H1 (cell line): ENCODE measurements around the gene BBS5. TPM values are rescaled to one million over a fixed set of nuclear protein-coding genes. Genes with fewer than 3 reads are reported as not detected.

Experiments used
- CTCF ChIA-PET: fragments of 300-600 bp; sonication (Branson Sonifier 250); formaldehyde crosslinking; loops from one replicate; lab custom pipeline; 2021; ENCODE audit not compliant: partially characterized antibody; lab: Charles Lee
- POLR2A ChIA-PET: fragments of 300-600 bp; sonication (Branson Sonifier 250); formaldehyde crosslinking; loops from one replicate; lab custom pipeline; 2021; ENCODE audit warnings: inconsistent platforms; ENCODE audit not compliant: partially characterized antibody; lab: Charles Lee
- DNase-seq, 2 experiments: peaks; one replicate each; pipeline versions ENCODE4 v3.0.0 to v3.0.0-alpha.2; 2010 to 2022; ENCODE audit warnings: low spot score in 2 of 2, low read depth in 1 of 2, mixed read lengths in 1 of 2
- FAIRE-seq: peaks from 2 replicates; lab custom pipeline; 2011; peaks lifted over from hg19 to GRCh38; lab: Jason Lieb, UNC
- H2AFZ ChIP-seq: 2 replicates; pipeline ENCODE4 v1.8.1; 2012; ENCODE audit warnings: low read length, inconsistent platforms
- H2AK5ac ChIP-seq: 2 replicates; pipeline ENCODE4 v1.6.1; 2013; ENCODE audit warnings: low read depth, low read length
- H2BK120ac ChIP-seq: replicated peaks from 2 replicates; pipeline ENCODE3; 2013; ENCODE audit warnings: low read depth, low read length, inconsistent platforms
- H2BK12ac ChIP-seq: 2 replicates; pipeline ENCODE4 v1.6.1; 2013; ENCODE audit warnings: low read depth, low read length
- H2BK15ac ChIP-seq: 2 replicates; pipeline ENCODE4 v1.6.1; 2013; ENCODE audit warnings: low read length
- H2BK20ac ChIP-seq: 2 replicates; pipeline ENCODE4 v1.6.1; 2013; ENCODE audit warnings: low read length
- H2BK5ac ChIP-seq: 2 replicates; pipeline ENCODE4 v1.6.1; 2013; ENCODE audit warnings: low read depth, low read length
- H3K14ac ChIP-seq: 2 replicates; pipeline ENCODE4 v1.6.1; 2013; ENCODE audit warnings: inconsistent platforms; ENCODE audit not compliant: insufficient read length
- H3K18ac ChIP-seq: 2 replicates; pipeline ENCODE4 v1.6.1; 2013; ENCODE audit warnings: low read length; ENCODE audit errors: extremely low read depth
- H3K23ac ChIP-seq: 2 replicates; pipeline ENCODE4 v1.6.1; 2013; ENCODE audit warnings: inconsistent platforms; ENCODE audit not compliant: insufficient read length
- H3K23me2 ChIP-seq: 2 replicates; pipeline ENCODE4 v1.6.1; 2013; ENCODE audit warnings: low read depth, low read length
- H3K27ac ChIP-seq: 2 replicates; pipeline ENCODE4 v1.6.1; 2011; ENCODE audit warnings: low read depth, low read length, inconsistent platforms
- H3K27me3 ChIP-seq, 4 experiments: replicated peaks in 1 of 4; 1 replicate in 1 of 4; 2 replicates in 3 of 4; pipeline versions ENCODE4 v1.6.1 to v1.8.1; 2011 to 2013; ENCODE audit warnings: low read length in 3 of 4, mild to moderate bottlenecking in 3 of 4, inconsistent platforms in 2 of 4, mixed read lengths in 2 of 4, moderate library complexity in 1 of 4; ENCODE audit not compliant: control insufficient read depth in 3 of 4, insufficient read depth in 3 of 4; ENCODE audit errors: extremely low read depth in 1 of 4
- H3K36me3 ChIP-seq, 4 experiments: 2 replicates each; pipeline versions ENCODE4 v1.6.1 to v1.8.1; 2011 to 2013; ENCODE audit warnings: mild to moderate bottlenecking in 4 of 4, low read length in 3 of 4, moderate library complexity in 2 of 4, control low read depth in 1 of 4, inconsistent platforms in 1 of 4; ENCODE audit not compliant: insufficient read depth in 4 of 4, control insufficient read depth in 2 of 4
- H3K4ac ChIP-seq: replicated peaks from 2 replicates; pipeline ENCODE3; 2013; ENCODE audit warnings: low read length, low read depth, mixed read lengths, inconsistent platforms; ENCODE audit not compliant: insufficient read length
- H3K4me1 ChIP-seq, 4 experiments: replicated peaks in 1 of 4; 1 replicate in 1 of 4; 2 replicates in 3 of 4; pipeline versions ENCODE4 v1.6.1 to v1.8.1; 2011 to 2013; ENCODE audit warnings: low read length in 3 of 4, inconsistent platforms in 2 of 4, mixed read lengths in 1 of 4; ENCODE audit not compliant: insufficient read depth in 4 of 4, control insufficient read depth in 3 of 4
- H3K4me2 ChIP-seq, 2 experiments: 2 replicates each; pipeline versions ENCODE4 v1.6.1 to v1.8.1; 2011 to 2013; ENCODE audit warnings: low read depth in 2 of 2, low read length in 2 of 2, control low read depth in 1 of 2, inconsistent platforms in 1 of 2, mild to moderate bottlenecking in 1 of 2; ENCODE audit not compliant: insufficient read depth in 1 of 2
- H3K4me3 ChIP-seq, 4 experiments: fragments of 200-600, 300-600 bp in 1 of 4; sonication (generic), shearing (Covaris generic), sonication (Bioruptor Twin) in 1 of 4; 2 replicates each; pipeline versions ENCODE4 v1.5.1 to v1.8.1; 2011 to 2016; ENCODE audit warnings: low read length in 4 of 4, low read depth in 3 of 4, control low read depth in 2 of 4, inconsistent platforms in 2 of 4, mild to moderate bottlenecking in 2 of 4, mixed read lengths in 1 of 4, moderate library complexity in 1 of 4; ENCODE audit not compliant: insufficient read depth in 2 of 4; ENCODE audit errors: extremely low read depth in 1 of 4
- H3K56ac ChIP-seq: replicated peaks from 2 replicates; pipeline ENCODE3; 2013; ENCODE audit warnings: low read depth, mild to moderate bottlenecking, mixed read lengths, low read length, inconsistent platforms; ENCODE audit not compliant: insufficient read length
- H3K79me1 ChIP-seq: 2 replicates; pipeline ENCODE4 v1.6.1; 2013; ENCODE audit warnings: low read depth, low read length, control low read depth
- H3K79me2 ChIP-seq, 2 experiments: 2 replicates each; pipeline versions ENCODE4 v1.6.1 to v1.8.1; 2012 to 2013; ENCODE audit warnings: low read length in 2 of 2, mild to moderate bottlenecking in 2 of 2, inconsistent platforms in 1 of 2; ENCODE audit not compliant: insufficient read depth in 2 of 2, control insufficient read depth in 1 of 2
- H3K9ac ChIP-seq, 4 experiments: replicated peaks in 1 of 4; 1 replicate in 1 of 4; 2 replicates in 3 of 4; pipeline versions ENCODE4 v1.6.1 to v1.8.1; 2011 to 2013; ENCODE audit warnings: low read depth in 3 of 4, low read length in 3 of 4, control low read depth in 2 of 4, mild to moderate bottlenecking in 2 of 4, moderate library complexity in 2 of 4, inconsistent platforms in 1 of 4; ENCODE audit errors: extremely low read depth in 1 of 4
- H3K9me3 ChIP-seq, 2 experiments: 2 replicates each; pipeline versions ENCODE4 v1.6.1 to v1.8.1; 2012 to 2013; ENCODE audit warnings: mild to moderate bottlenecking in 2 of 2, moderate library complexity in 2 of 2, control low read depth in 1 of 2, inconsistent platforms in 1 of 2, low read depth in 1 of 2, low read length in 1 of 2, mixed read lengths in 1 of 2; ENCODE audit not compliant: insufficient read depth in 2 of 2
- H4K20me1 ChIP-seq, 2 experiments: replicated peaks in 1 of 2; 2 replicates each; pipeline versions ENCODE3 to v1.8.1; 2011 to 2013; ENCODE audit warnings: inconsistent platforms in 2 of 2, low read length in 2 of 2, mild to moderate bottlenecking in 1 of 2; ENCODE audit not compliant: insufficient read depth in 2 of 2, control insufficient read depth in 1 of 2
- H4K5ac ChIP-seq: 2 replicates; pipeline ENCODE4 v1.6.1; 2013; ENCODE audit warnings: low read length, low read depth, mixed read lengths, inconsistent platforms; ENCODE audit not compliant: insufficient read length
- H4K8ac ChIP-seq: 2 replicates; pipeline ENCODE4 v1.8.0; 2013; ENCODE audit warnings: mild to moderate bottlenecking, moderate library complexity, low read length, inconsistent platforms; ENCODE audit not compliant: insufficient read depth; ENCODE audit errors: extremely low read depth
- H4K91ac ChIP-seq: replicated peaks from 2 replicates; pipeline ENCODE3; 2013; ENCODE audit warnings: low read length, mixed read lengths, inconsistent platforms; ENCODE audit not compliant: insufficient read length
- ASH2L ChIP-seq: fragments of 200-600, 300-600 bp; sonication (generic); IDR thresholded peaks from one replicate; pipeline ENCODE4 v1.7.1; 2017; ENCODE audit warnings: low read length
- CHD2 ChIP-seq: IDR thresholded peaks from 2 replicates; pipeline ENCODE4 v1.6.1; 2012; ENCODE audit warnings: low read length, improper control_type of control experiment
- EGR1 ChIP-seq: IDR thresholded peaks from 2 replicates; pipeline ENCODE4 v1.6.1; 2011; ENCODE audit warnings: low read depth, low read length, borderline replicate concordance
- KDM5A ChIP-seq: fragments of 200-600 bp; IDR thresholded peaks from 2 replicates; pipeline ENCODE4 v1.7.1; 2012; ENCODE audit warnings: mild to moderate bottlenecking, low read length, inconsistent platforms, mixed read lengths
- RBBP5 ChIP-seq: IDR thresholded peaks from 2 replicates; pipeline ENCODE4 v1.7.1; 2012; ENCODE audit warnings: low read depth, mild to moderate bottlenecking, inconsistent platforms, low read length, moderate library complexity, borderline replicate concordance
- SP2 ChIP-seq: IDR thresholded peaks from 2 replicates; pipeline ENCODE4 v1.6.1; 2012; ENCODE audit warnings: mild to moderate bottlenecking, low read length, inconsistent platforms
- WGBS, 2 experiments: shearing (Covaris generic) in 1 of 2; methylation state at CpG; one replicate each; pipeline versions ENCODE4 v1.1.6 to v1.1.7; 2013 to 2015; ENCODE audit warnings: low lambda C conversion rate in 2 of 2, mixed read lengths in 2 of 2, inconsistent platforms in 1 of 2, low coverage in 1 of 2, missing lambda C conversion rate in 1 of 2; ENCODE audit not compliant: insufficient replicate concordance in 2 of 2, insufficient coverage in 1 of 2, insufficient read length in 1 of 2; ENCODE audit errors: extremely low coverage in 1 of 2, missing lambda C conversion rate in 1 of 2; 5-methylcytosine and 5-hydroxymethylcytosine counted together
- polyA plus RNA-seq, 7 experiments: library from polyadenylated mRNA; depleted of rRNA in 3 of 7; stranded (reverse) in 5 of 7; unstranded in 2 of 7; fragments of >200 nt in 5 of 7; fragments of 200-250 nt in 2 of 7; gene quantifications; 1 replicate in 5 of 7; 2 replicates in 1 of 7; 4 replicates in 1 of 7; pipeline versions ENCODE4 v1.2.1 to v1.2.3, GENCODE V29; 2011 to 2013; ENCODE audit warnings: missing spikeins in 2 of 7, mixed read lengths in 2 of 7
- total RNA-seq: library from RNA; stranded (reverse); fragmentation: NEBNext Ultra II Directional; extraction: Animal tissue kit (Norgen Biotek cat#: 25700); gene quantifications from 2 replicates; pipeline ENCODE4 v1.2.1, GENCODE V29; 2021
- TF ChIP-seq, protein P1 (sequence below), 3 experiments: IDR thresholded peaks; 1 replicate in 2 of 3; 2 replicates in 1 of 3; pipeline versions ENCODE4 v1.5.1 to v1.6.1; 2011; ENCODE audit warnings: low read length in 3 of 3, mild to moderate bottlenecking in 3 of 3, inconsistent platforms in 2 of 3, low read depth in 1 of 3, moderate library complexity in 1 of 3; ENCODE audit not compliant: insufficient read depth in 1 of 3; ENCODE audit errors: control extremely low read depth in 1 of 3

The BBS5 gene
- total and polyA plus RNA-seq, 2 of the 8 experiments (the other 6 are each of a cell fraction or from before 2014, with no cell fraction given), result 0.20 to 0.36 TPM

DNA sequence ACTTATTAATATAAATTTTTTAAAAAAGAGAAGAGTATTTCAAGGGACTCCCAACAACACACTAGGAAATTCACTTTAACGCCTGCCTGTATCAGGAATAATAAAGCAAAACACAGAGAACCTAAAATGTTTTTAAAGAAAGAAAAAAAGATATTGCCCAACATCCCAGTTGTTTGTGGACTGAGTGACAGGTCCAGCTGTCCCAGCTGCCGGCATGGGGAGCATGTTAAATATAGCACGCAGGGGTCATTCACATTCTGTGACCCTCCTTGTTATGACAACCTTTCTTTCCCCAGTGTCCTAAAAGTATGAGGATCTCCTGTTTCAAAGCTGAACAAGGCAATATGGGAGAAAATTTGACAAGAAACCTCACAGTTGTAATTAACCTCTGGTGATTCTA is 34.6 kb downstream of the BBS5 start:
- no peak overlapping the region for H4K91ac ChIP-seq
- no peaks in the 10 kb centered on the region for H3K79me2 ChIP-seq
- H3K27me3 ChIP-seq, result no peaks in the 10 kb centered on the region
- H3K23me2 ChIP-seq, result no peaks in the 10 kb centered on the region
- H3K27ac ChIP-seq, result no peak overlapping the region
- CTCF ChIA-PET, result interaction anchor here (1.0 to 1.2 kb wide), 2 partner anchors 11 to 14 kb away, joined by 3 to 4 read pairs; no protein-coding TSS in a partner anchor
- no peak for FAIRE-seq
- POLR2A ChIA-PET, result no interaction called here
- H2AFZ ChIP-seq, result no peak overlapping the region
- no peak for TF ChIP-seq SP2
- no peak for TF ChIP-seq ASH2L
- no peak for TF ChIP-seq RBBP5
- TF ChIP-seq, protein P1, sequence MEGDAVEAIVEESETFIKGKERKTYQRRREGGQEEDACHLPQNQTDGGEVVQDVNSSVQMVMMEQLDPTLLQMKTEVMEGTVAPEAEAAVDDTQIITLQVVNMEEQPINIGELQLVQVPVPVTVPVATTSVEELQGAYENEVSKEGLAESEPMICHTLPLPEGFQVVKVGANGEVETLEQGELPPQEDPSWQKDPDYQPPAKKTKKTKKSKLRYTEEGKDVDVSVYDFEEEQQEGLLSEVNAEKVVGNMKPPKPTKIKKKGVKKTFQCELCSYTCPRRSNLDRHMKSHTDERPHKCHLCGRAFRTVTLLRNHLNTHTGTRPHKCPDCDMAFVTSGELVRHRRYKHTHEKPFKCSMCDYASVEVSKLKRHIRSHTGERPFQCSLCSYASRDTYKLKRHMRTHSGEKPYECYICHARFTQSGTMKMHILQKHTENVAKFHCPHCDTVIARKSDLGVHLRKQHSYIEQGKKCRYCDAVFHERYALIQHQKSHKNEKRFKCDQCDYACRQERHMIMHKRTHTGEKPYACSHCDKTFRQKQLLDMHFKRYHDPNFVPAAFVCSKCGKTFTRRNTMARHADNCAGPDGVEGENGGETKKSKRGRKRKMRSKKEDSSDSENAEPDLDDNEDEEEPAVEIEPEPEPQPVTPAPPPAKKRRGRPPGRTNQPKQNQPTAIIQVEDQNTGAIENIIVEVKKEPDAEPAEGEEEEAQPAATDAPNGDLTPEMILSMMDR (IDR thresholded peaks at IDR 0.05; ENCODE audit: control extremely low read depth in 1 of 3, insufficient read depth in 1 of 3, low read depth in 1 of 3, low read length in 3 of 3), result no peak
- no peak for TF ChIP-seq EGR1
- no peak for TF ChIP-seq CHD2
- TF ChIP-seq KDM5A, result no peak
- no peak for DNase-seq
- no peak overlapping the region for H3K9ac ChIP-seq
- no peak overlapping the region for H3K4me2 ChIP-seq
- H2BK15ac ChIP-seq, result no peak overlapping the region
- 90% methylated on average over 3 of the region's 3 CpGs; no CpG with 5 or more reads in 1 of the 2 experiments for WGBS, 2 experiments
- H4K20me1 ChIP-seq, result no peaks in the 10 kb centered on the region
- no peaks in the 10 kb centered on the region for H3K9me3 ChIP-seq
- H3K18ac ChIP-seq, result no peak overlapping the region
- no peak overlapping the region for H2AK5ac ChIP-seq
- no peak overlapping the region for H2BK12ac ChIP-seq
- no peak overlapping the region for H2BK5ac ChIP-seq
- no peak overlapping the region for H2BK120ac ChIP-seq
- no peak overlapping the region for H3K4ac ChIP-seq
- H3K4me1 ChIP-seq, result peaks cover 0 to 2% (median 0%) of the 10 kb centered on the region in 4 experiments; a peak in 2 of 7 replicates
- no peak overlapping the region for H3K23ac ChIP-seq
- H4K8ac ChIP-seq, result no peak overlapping the region; the same call in 1 of the 2 replicates
- H3K14ac ChIP-seq, result no peak overlapping the region
- H3K4me3 ChIP-seq, result no peak overlapping the region
- H3K36me3 ChIP-seq, result no peaks in the 10 kb centered on the region
- H2BK20ac ChIP-seq, result no peak overlapping the region
- H3K56ac ChIP-seq, result no peak overlapping the region
- H4K5ac ChIP-seq, result no peak overlapping the region
- H3K79me1 ChIP-seq, result no peaks in the 10 kb centered on the region
